ENCODE data around the gene SLC38A3.

SLC38A3 gene

DNA sequence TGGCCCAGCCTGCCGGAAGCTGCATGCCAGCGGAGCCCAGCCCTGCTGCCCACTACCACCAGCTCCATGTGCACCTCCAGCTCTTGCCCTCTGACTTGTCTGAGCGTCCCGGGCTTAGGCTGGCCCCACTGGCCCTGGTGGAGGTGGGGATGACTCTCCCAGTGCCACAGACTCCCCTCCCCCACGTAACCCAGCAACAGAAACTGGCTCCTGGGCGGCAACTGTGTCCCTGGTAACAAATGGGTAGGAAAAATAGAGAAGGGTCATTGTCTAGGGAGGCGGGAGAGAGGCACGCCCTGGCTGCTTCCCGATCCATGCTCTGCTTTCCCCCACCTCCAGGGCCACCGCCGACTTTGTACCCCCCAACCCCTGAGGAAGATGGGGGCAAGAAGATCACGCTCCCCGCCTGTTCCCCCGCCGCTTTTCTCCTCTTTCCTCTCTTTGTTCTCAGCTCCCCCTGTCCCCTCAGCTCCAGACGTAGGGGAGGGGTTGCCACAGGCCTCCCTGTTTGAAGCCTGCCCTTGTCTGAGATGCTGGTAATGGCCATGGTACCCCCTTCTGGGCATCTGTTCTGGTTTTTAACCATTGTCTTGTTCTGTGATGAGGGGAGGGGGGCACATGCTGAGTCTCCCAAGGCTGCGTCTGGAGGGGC, 53.1 kb downstream of the SLC38A3 start:
- H3K4me3 ChIP-seq (ENCODE audit: low read length): no peak overlapping the region
- H3K4me2 ChIP-seq (ENCODE audit: low read length): no peak overlapping the region
- H2AFZ ChIP-seq (ENCODE audit: low read depth, low read length): no peak overlapping the region
- no peaks in the 10 kb centered on the region for H3K27me3 ChIP-seq (ENCODE audit: low read depth, low read length)
- 0 out of 2 replicates have a peak, but pooled peaks cover 6% of the 10 kb centered on the region for H3K9me3 ChIP-seq (ENCODE audit: insufficient read depth, low read length)
- no peaks in the 10 kb centered on the region for H3K79me2 ChIP-seq (ENCODE audit: low read length)
- H3K9ac ChIP-seq (ENCODE audit: low read length): no peak overlapping the region
- H3K4me1 ChIP-seq (ENCODE audit: low read length): peaks cover 13% of the 10 kb centered on the region
- H3K27ac ChIP-seq (ENCODE audit: low read length): no peak overlapping the region
- no peak for TF ChIP-seq EZH2phosphoT487 (IDR thresholded peaks at IDR 0.05; ENCODE audit: low read depth)
- TF ChIP-seq, protein P1, sequence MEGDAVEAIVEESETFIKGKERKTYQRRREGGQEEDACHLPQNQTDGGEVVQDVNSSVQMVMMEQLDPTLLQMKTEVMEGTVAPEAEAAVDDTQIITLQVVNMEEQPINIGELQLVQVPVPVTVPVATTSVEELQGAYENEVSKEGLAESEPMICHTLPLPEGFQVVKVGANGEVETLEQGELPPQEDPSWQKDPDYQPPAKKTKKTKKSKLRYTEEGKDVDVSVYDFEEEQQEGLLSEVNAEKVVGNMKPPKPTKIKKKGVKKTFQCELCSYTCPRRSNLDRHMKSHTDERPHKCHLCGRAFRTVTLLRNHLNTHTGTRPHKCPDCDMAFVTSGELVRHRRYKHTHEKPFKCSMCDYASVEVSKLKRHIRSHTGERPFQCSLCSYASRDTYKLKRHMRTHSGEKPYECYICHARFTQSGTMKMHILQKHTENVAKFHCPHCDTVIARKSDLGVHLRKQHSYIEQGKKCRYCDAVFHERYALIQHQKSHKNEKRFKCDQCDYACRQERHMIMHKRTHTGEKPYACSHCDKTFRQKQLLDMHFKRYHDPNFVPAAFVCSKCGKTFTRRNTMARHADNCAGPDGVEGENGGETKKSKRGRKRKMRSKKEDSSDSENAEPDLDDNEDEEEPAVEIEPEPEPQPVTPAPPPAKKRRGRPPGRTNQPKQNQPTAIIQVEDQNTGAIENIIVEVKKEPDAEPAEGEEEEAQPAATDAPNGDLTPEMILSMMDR (IDR thresholded peaks at IDR 0.05; ENCODE audit: low read depth, low read length): no peak
- H3K36me3 ChIP-seq (replicated peaks; ENCODE audit: low read depth, low read length): peaks cover 52% of the 10 kb centered on the region
- peaks cover 12% of the 10 kb centered on the region for H4K20me1 ChIP-seq (ENCODE audit: insufficient read depth, low read length)

DNA sequence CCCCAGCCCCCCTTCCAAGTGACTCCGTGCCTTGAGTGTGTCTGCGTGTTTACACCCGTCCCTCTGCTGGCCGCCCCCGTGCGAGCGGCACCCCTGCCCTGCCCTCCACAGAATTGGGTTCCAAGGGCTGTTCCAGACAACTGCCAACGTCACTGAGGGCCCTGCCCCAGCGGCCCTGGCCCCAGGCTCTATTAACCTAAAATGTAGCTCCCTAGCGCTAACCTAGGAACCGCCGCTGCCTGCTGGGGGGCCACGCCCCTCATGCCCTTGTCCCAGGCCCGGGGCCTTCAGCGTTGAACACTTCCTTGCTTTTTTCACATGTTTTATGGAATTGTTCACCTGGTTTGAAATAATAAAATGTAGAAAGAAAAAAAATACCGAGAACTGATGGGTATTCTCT, 53.9 kb downstream of the SLC38A3 start:
- H3K9me3 ChIP-seq (ENCODE audit: insufficient read depth, low read length): 0 out of 2 replicates have a peak, but pooled peaks cover 6% of the 10 kb centered on the region
- no peak overlapping the region for H3K4me2 ChIP-seq (ENCODE audit: low read length)
- no peak overlapping the region for H3K27ac ChIP-seq (ENCODE audit: low read length)
- TF ChIP-seq EZH2phosphoT487 (IDR thresholded peaks at IDR 0.05; ENCODE audit: low read depth): no peak
- TF ChIP-seq, protein P1 (IDR thresholded peaks at IDR 0.05; ENCODE audit: low read depth, low read length): no peak
- H2AFZ ChIP-seq (ENCODE audit: low read depth, low read length): no peak overlapping the region
- H3K79me2 ChIP-seq (ENCODE audit: low read length): no peaks in the 10 kb centered on the region
- peaks cover 46% of the 10 kb centered on the region for H3K36me3 ChIP-seq (replicated peaks; ENCODE audit: low read depth, low read length)
- H4K20me1 ChIP-seq (ENCODE audit: insufficient read depth, low read length): peaks cover 11% of the 10 kb centered on the region
- H3K4me3 ChIP-seq (ENCODE audit: low read length): no peak overlapping the region
- H3K4me1 ChIP-seq (ENCODE audit: low read length): peaks cover 13% of the 10 kb centered on the region
- no peaks in the 10 kb centered on the region for H3K27me3 ChIP-seq (ENCODE audit: low read depth, low read length)
- no peak overlapping the region for H3K9ac ChIP-seq (ENCODE audit: low read length)

DNA sequence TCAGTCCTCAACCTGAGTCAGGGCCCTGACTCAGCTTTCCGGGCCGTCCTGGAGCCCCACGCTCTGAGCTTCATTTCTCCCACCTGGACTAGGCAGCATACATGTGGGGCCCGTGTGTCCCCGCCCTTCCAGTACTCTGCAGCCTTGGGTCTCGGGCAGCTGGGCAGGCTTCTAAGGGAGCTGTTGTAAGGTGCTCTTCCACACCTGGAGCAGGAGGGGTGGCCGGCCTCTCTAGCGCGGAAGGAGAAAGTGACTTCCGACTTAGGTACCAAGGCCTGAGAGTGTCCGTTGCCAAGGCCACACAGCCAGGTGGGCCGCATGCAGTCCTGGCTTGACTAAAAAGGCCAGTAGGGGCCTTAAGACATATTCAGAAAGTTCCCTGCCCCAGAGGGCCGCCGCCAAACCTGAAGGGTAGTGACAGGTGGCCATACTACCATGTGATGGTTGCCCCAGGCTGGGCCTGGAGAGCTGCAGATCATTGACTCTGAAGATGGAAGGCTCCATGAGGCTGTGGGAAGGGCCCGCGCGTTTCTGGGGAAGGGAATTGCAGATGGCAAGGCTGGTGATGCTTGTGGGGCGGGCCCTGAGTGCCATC, 54.5 kb downstream of the SLC38A3 start:
- no peaks in the 10 kb centered on the region for H3K79me2 ChIP-seq (ENCODE audit: low read length)
- H3K36me3 ChIP-seq (replicated peaks; ENCODE audit: low read depth, low read length): peaks cover 42% of the 10 kb centered on the region
- H3K27me3 ChIP-seq (ENCODE audit: low read depth, low read length): no peaks in the 10 kb centered on the region
- H4K20me1 ChIP-seq (ENCODE audit: insufficient read depth, low read length): peaks cover 9% of the 10 kb centered on the region; the same call in 1 of the 2 replicates
- H3K4me2 ChIP-seq (ENCODE audit: low read length): peak overlapping the region; percentile 96
- TF ChIP-seq EZH2phosphoT487 (IDR thresholded peaks at IDR 0.05; ENCODE audit: low read depth): no peak
- TF ChIP-seq, protein P1 (IDR thresholded peaks at IDR 0.05; ENCODE audit: low read depth, low read length): no peak
- peak overlapping the region; percentile 21; the same call in 1 of the 2 replicates for H3K9ac ChIP-seq (ENCODE audit: low read length)
- peaks cover 13% of the 10 kb centered on the region for H3K4me1 ChIP-seq (ENCODE audit: low read length)
- H3K4me3 ChIP-seq (ENCODE audit: low read length): peak overlapping the region; percentile 86
- no peak overlapping the region for H2AFZ ChIP-seq (ENCODE audit: low read depth, low read length)
- 0 out of 2 replicates have a peak, but pooled peaks cover 6% of the 10 kb centered on the region for H3K9me3 ChIP-seq (ENCODE audit: insufficient read depth, low read length)
- no peak overlapping the region for H3K27ac ChIP-seq (ENCODE audit: low read length)

Measured in OCI-LY3 (cell line).